Activated naive CD4-positive, alpha-beta T cell treated with anti-CD3 and anti-CD28 coated beads, Interleukin-2, amount 50 U/mL, for 16 hours (primary cell): ENCODE results near the gene TFF1.

Source experiments
- DNase-seq: peaks from one replicate; pipeline ENCODE4 v3.0.0-alpha.2; 2020

The TFF1 gene

GRCh38 chr21:42314616-42315295 is 51.6 kb downstream of the TFF1 start:
- no peak for DNase-seq

- DNase-seq = no peak
Observed at GRCh38 chr21:42313501-42313969, 52.8 kb downstream of the TFF1 start.

DNA sequence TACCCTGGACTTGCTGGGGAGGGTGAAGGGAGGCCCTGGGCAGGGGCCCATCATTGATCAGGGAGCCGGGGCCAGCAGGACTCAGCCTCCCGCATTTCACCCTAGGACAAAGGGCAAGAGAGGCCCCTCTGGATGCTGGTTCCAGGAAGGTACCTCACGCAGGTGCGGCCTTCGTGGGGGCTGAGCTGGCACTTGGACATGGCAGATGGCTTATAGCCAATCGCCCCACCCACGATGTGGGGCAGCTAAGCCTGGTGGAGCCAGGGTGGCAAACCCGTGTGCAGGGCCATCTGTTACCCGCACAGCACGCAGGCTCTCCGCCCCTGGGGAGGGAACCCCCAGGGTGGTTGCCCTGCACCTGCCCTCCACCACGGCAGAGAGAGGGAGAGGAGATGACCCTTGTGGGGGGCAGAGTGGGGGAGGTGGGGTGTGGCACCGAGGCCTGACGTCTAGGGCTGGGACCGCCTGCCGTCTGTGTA is 53.7 kb downstream of the TFF1 start:
- DNase-seq = no peak
